DND-41 (cell line): ENCODE results near the gene KBTBD13.

ENCODE experiments used
- EZH2 ChIP-seq: IDR thresholded peaks from 3 replicates; pipeline ENCODE4 v1.6.1; 2012; ENCODE audit warnings: borderline replicate concordance, low read depth, mild to moderate bottlenecking, moderate library complexity, low read length, inconsistent platforms; ENCODE audit not compliant: severe bottlenecking
- TF ChIP-seq, protein P1 (sequence below): IDR thresholded peaks from 2 replicates; pipeline ENCODE4 v1.5.1; 2012; ENCODE audit warnings: borderline replicate concordance, low read length, moderate library complexity, mild to moderate bottlenecking; ENCODE audit not compliant: poor library complexity, severe bottlenecking; ENCODE audit errors: extremely low read depth

- TF ChIP-seq, protein P1, sequence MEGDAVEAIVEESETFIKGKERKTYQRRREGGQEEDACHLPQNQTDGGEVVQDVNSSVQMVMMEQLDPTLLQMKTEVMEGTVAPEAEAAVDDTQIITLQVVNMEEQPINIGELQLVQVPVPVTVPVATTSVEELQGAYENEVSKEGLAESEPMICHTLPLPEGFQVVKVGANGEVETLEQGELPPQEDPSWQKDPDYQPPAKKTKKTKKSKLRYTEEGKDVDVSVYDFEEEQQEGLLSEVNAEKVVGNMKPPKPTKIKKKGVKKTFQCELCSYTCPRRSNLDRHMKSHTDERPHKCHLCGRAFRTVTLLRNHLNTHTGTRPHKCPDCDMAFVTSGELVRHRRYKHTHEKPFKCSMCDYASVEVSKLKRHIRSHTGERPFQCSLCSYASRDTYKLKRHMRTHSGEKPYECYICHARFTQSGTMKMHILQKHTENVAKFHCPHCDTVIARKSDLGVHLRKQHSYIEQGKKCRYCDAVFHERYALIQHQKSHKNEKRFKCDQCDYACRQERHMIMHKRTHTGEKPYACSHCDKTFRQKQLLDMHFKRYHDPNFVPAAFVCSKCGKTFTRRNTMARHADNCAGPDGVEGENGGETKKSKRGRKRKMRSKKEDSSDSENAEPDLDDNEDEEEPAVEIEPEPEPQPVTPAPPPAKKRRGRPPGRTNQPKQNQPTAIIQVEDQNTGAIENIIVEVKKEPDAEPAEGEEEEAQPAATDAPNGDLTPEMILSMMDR = no peak
- TF ChIP-seq EZH2 = no peak
Measured at GRCh38 chr15:65059931-65060596, 16.5 kb upstream of the KBTBD13 start.
